ENCODE data around the gene GADD45B.

Gene GADD45B

GRCh38 chr19:2455851-2456570, 19.9 kb upstream of the GADD45B start (continued):
- no peak for TF ChIP-seq BCL6B (tag by site-specific recombination; IDR thresholded peaks at IDR 0.05)
- no peak for TF ChIP-seq ZNF221 (tag by site-specific recombination; IDR thresholded peaks at IDR 0.05; ENCODE audit: borderline replicate concordance)
- TF ChIP-seq ZNF548 (tag by site-specific recombination; IDR thresholded peaks at IDR 0.05) = no peak
- no peak for TF ChIP-seq SETDB1 (IDR thresholded peaks at IDR 0.05; ENCODE audit: insufficient read length, low read length)
- no peak for TF ChIP-seq ZNF785 (tag by site-specific recombination; IDR thresholded peaks at IDR 0.05)
- no peak for TF ChIP-seq ZNF585B (tag by site-specific recombination; IDR thresholded peaks at IDR 0.05)
- no peak for TF ChIP-seq ZNF391 (tag by site-specific recombination; IDR thresholded peaks at IDR 0.05; ENCODE audit: borderline replicate concordance, low read depth)
- TF ChIP-seq BCL11B (tag by site-specific recombination; IDR thresholded peaks at IDR 0.05; ENCODE audit: low read depth) = no peak
- no peak for TF ChIP-seq ZFP41 (tag by site-specific recombination; IDR thresholded peaks at IDR 0.05; ENCODE audit: borderline replicate concordance)
- TF ChIP-seq ZNF639 (tag by site-specific recombination; IDR thresholded peaks at IDR 0.05) = no peak
- no peak for TF ChIP-seq SP7 (tag by site-specific recombination; IDR thresholded peaks at IDR 0.05)
- no peak for TF ChIP-seq HOXA7 (CRISPR knock-in tag; IDR thresholded peaks at IDR 0.05; ENCODE audit: borderline replicate concordance)
- no peak for TF ChIP-seq ZNF223 (tag by site-specific recombination; IDR thresholded peaks at IDR 0.05)
- TF ChIP-seq OVOL3 (tag by site-specific recombination; IDR thresholded peaks at IDR 0.05) = no peak
- TF ChIP-seq ZSCAN4 (tag by site-specific recombination; IDR thresholded peaks at IDR 0.05) = no peak
- TF ChIP-seq ZNF677 (tag by site-specific recombination; IDR thresholded peaks at IDR 0.05) = no peak
- TF ChIP-seq ZNF670 (tag by site-specific recombination; IDR thresholded peaks at IDR 0.05; ENCODE audit: low read depth) = no peak
- no peak for TF ChIP-seq INSM2 (tag by site-specific recombination; IDR thresholded peaks at IDR 0.05)
- TF ChIP-seq ZNF621 (tag by site-specific recombination; IDR thresholded peaks at IDR 0.05) = no peak
- TF ChIP-seq GFI1B (tag by site-specific recombination; IDR thresholded peaks at IDR 0.05) = no peak
- TF ChIP-seq ZNF544 (tag by site-specific recombination; IDR thresholded peaks at IDR 0.05) = no peak
- no peak for TF ChIP-seq KLF1 (tag by site-specific recombination; IDR thresholded peaks at IDR 0.05)
- no peak for TF ChIP-seq ZNF426 (tag by site-specific recombination; IDR thresholded peaks at IDR 0.05)
- TF ChIP-seq ZBTB10 (tag by site-specific recombination; IDR thresholded peaks at IDR 0.05) = peak; percentile 72; the same call in 1 of the 2 replicates
- no peak for TF ChIP-seq HOXC10 (CRISPR knock-in tag; IDR thresholded peaks at IDR 0.05)
- TF ChIP-seq ZNF501 (tag by site-specific recombination; IDR thresholded peaks at IDR 0.05) = no peak
- no peak for TF ChIP-seq ZNF211 (tag by site-specific recombination; IDR thresholded peaks at IDR 0.05; ENCODE audit: low read depth)
- TF ChIP-seq ZSCAN18 (tag by site-specific recombination; IDR thresholded peaks at IDR 0.05) = no peak
- peak; percentile 6; the same call in 1 of the 2 replicates for TF ChIP-seq ZNF335 (tag by site-specific recombination; conservative IDR thresholded peaks at IDR 0.05)
- TF ChIP-seq SP2 (tag by site-specific recombination; IDR thresholded peaks at IDR 0.05) = no peak

Measured in HEK293 (cell line).